ENCODE data around the gene ITGB5. TPM values are rescaled to one million over a fixed set of nuclear protein-coding genes. Genes with fewer than 3 reads are reported as not detected.
A peak's percentile ranks its signal among the peaks of the same experiment; 100 is the strongest.
"Not testable (repeated sequence)": the region's sequence is repeated elsewhere in the genome, so short reads cannot be mapped to it uniquely, and the experiment has no call there.

Gene ITGB5
- total RNA-seq, 1 experiment from 2014 or later = 116 TPM

DNA sequence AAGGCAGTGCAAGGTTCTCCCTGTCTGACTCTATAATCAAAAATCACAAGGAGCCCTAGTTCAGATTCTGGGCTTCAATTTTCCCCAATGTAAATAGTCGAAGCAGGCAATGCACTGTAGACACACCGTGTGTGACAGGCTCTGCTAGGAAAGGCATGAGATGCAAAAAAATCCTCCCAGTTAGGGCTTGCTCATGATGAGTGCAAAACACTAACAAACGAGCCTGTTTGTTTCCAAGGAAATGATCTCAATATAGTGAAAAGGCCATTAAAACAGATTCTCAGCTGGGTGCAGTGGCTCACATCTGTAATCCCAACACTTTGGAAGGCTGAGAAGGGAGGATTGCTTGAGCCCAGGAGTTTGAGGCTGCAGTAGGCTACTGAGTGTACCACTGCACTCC lies 101.2 kb downstream of the ITGB5 start:
- no peak for TF ChIP-seq EZH2 (IDR thresholded peaks at IDR 0.05; ENCODE audit: borderline replicate concordance, low read depth, low read length, poor library complexity, severe bottlenecking)
- TF ChIP-seq, protein P1, sequence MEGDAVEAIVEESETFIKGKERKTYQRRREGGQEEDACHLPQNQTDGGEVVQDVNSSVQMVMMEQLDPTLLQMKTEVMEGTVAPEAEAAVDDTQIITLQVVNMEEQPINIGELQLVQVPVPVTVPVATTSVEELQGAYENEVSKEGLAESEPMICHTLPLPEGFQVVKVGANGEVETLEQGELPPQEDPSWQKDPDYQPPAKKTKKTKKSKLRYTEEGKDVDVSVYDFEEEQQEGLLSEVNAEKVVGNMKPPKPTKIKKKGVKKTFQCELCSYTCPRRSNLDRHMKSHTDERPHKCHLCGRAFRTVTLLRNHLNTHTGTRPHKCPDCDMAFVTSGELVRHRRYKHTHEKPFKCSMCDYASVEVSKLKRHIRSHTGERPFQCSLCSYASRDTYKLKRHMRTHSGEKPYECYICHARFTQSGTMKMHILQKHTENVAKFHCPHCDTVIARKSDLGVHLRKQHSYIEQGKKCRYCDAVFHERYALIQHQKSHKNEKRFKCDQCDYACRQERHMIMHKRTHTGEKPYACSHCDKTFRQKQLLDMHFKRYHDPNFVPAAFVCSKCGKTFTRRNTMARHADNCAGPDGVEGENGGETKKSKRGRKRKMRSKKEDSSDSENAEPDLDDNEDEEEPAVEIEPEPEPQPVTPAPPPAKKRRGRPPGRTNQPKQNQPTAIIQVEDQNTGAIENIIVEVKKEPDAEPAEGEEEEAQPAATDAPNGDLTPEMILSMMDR (conservative IDR thresholded peaks at IDR 0.05; ENCODE audit: low read depth, low read length) = no peak
- H3K9me3 ChIP-seq (ENCODE audit: low read depth, low read length, poor library complexity, severe bottlenecking) = no peaks in the 10 kb centered on the region
- intact Hi-C loops (cut with micrococcal nuclease; ENCODE audit: unreplicated experiment) = loop anchor here (2.0 kb wide), 1 partner anchor 115 kb away; no protein-coding TSS in a partner anchor
- ChIA-PET POLR2A (ENCODE audit: low non-redundant PET) (no interaction called here), CTCF (interaction anchor here (0.5 to 2.0 kb wide), 5 partner anchors 91 to 1000 kb away, joined by 3 to 31 read pairs (median 6); no protein-coding TSS in a partner anchor)
- no peaks in the 10 kb centered on the region for H3K27me3 ChIP-seq (replicated peaks; ENCODE audit: insufficient read depth, low read depth, low read length, poor library complexity)
- BruUV-seq (replicated peaks) = no TSS peak
- no peak overlapping the region for H3K4me3 ChIP-seq (ENCODE audit: low read depth, low read length, poor library complexity, severe bottlenecking)
- no peaks in the 10 kb centered on the region for H3K36me3 ChIP-seq (ENCODE audit: insufficient read depth, low read length, poor library complexity, severe bottlenecking)
- no peak for DNase-seq (ENCODE audit: low spot score)
- H3K4me1 ChIP-seq (ENCODE audit: insufficient read depth, low read length, poor library complexity, severe bottlenecking) = peaks cover 21% of the 10 kb centered on the region
- peak overlapping the region; percentile 21 for H3K27ac ChIP-seq (ENCODE audit: low read depth, low read length, poor library complexity, severe bottlenecking)

DNA sequence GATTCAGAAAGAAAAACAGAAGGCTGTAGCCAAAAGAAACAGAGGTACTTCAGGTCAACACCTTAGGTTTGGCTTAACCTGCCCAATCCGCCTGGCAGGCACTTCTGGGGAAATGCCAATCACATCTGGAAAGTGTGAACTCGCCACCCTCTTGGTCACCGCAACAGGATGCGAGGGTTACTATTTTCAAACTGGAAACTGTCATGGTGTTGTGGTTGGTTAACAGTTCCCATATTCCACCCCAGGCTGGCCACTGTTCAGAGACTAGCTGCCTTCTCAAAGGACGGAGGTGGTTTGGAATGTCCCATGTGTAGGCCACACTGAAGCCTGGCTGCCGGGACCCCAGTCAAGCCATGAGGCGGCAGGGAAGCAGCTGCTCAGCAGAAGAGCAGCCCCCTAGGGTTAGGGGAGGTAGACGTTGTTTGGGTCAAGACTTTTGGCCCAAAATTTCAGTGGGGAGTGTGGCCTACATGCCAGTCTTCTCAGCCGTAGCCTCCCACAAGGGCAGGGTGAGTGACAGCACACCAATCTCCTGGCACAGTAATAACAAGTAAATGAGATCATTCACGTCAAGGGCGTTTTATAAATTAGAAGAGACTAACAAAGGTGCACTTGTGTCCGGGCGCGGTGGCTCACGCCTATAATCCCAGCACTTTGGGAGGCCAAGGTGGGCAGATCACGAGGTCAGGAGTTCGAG lies 102.3 kb downstream of the ITGB5 start:
- intact Hi-C loops (cut with micrococcal nuclease; ENCODE audit: unreplicated experiment) = no loop called here
- TF ChIP-seq, protein P1 (conservative IDR thresholded peaks at IDR 0.05; ENCODE audit: low read depth, low read length) = no peak
- TF ChIP-seq EZH2 (IDR thresholded peaks at IDR 0.05; ENCODE audit: borderline replicate concordance, low read depth, low read length, poor library complexity, severe bottlenecking) = no peak
- CTCF ChIA-PET = no interaction called here
- Histone ChIP-seq H3K27ac (ENCODE audit: low read depth, low read length, poor library complexity, severe bottlenecking) (no peak overlapping the region), H3K9me3 (ENCODE audit: low read depth, low read length, poor library complexity, severe bottlenecking) (no peaks in the 10 kb centered on the region), H3K4me3 (ENCODE audit: low read depth, low read length, poor library complexity, severe bottlenecking) (no peak overlapping the region), H3K27me3 (replicated peaks; ENCODE audit: insufficient read depth, low read depth, low read length, poor library complexity) (no peaks in the 10 kb centered on the region), H3K4me1 (ENCODE audit: insufficient read depth, low read length, poor library complexity, severe bottlenecking) (peaks cover 32% of the 10 kb centered on the region), H3K36me3 (ENCODE audit: insufficient read depth, low read length, poor library complexity, severe bottlenecking) (no peaks in the 10 kb centered on the region)
- POLR2A ChIA-PET (ENCODE audit: low non-redundant PET) = interaction anchor here (0.5 kb wide), 1 partner anchor 13 kb away, joined by 17 read pairs; no protein-coding TSS in a partner anchor
- no peak for DNase-seq (ENCODE audit: low spot score)
- BruUV-seq (replicated peaks) = no TSS peak

DNA sequence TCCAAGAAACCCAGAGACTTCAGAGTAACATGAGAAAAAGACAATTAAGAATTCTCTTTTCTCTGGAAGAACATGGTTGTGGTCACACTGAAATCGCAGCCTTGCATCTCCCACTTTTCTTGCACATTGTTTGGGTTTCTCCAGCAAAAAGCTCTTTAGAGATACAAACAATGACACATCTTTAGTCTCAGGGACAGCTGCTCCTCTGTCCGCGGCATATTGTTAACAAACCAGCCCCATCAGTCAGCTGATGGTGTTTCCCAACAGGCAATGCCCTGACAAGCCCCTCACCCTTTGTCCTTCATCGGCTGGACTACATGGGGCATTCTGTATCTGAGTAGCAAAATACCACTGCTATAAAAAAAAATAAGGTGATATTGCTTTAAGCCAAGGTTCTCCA lies 103.5 kb downstream of the ITGB5 start:
- no peak for TF ChIP-seq EZH2 (IDR thresholded peaks at IDR 0.05; ENCODE audit: borderline replicate concordance, low read depth, low read length, poor library complexity, severe bottlenecking)
- TF ChIP-seq, protein P1 (conservative IDR thresholded peaks at IDR 0.05; ENCODE audit: low read depth, low read length) = no peak
- BruUV-seq (replicated peaks) = no TSS peak
- no peak overlapping the region for H3K4me3 ChIP-seq (ENCODE audit: low read depth, low read length, poor library complexity, severe bottlenecking)
- H3K27ac ChIP-seq (ENCODE audit: low read depth, low read length, poor library complexity, severe bottlenecking) = no peak overlapping the region
- H3K36me3 ChIP-seq (ENCODE audit: insufficient read depth, low read length, poor library complexity, severe bottlenecking) = no peaks in the 10 kb centered on the region
- intact Hi-C loops (cut with micrococcal nuclease; ENCODE audit: unreplicated experiment) = no loop called here
- ChIA-PET CTCF (no interaction called here), POLR2A (ENCODE audit: low non-redundant PET) (no interaction called here)
- no peak for DNase-seq (ENCODE audit: low spot score)
- H3K4me1 ChIP-seq (ENCODE audit: insufficient read depth, low read length, poor library complexity, severe bottlenecking) = peaks cover 41% of the 10 kb centered on the region
- no peaks in the 10 kb centered on the region for H3K9me3 ChIP-seq (ENCODE audit: low read depth, low read length, poor library complexity, severe bottlenecking)
- no peaks in the 10 kb centered on the region for H3K27me3 ChIP-seq (replicated peaks; ENCODE audit: insufficient read depth, low read depth, low read length, poor library complexity)

DNA sequence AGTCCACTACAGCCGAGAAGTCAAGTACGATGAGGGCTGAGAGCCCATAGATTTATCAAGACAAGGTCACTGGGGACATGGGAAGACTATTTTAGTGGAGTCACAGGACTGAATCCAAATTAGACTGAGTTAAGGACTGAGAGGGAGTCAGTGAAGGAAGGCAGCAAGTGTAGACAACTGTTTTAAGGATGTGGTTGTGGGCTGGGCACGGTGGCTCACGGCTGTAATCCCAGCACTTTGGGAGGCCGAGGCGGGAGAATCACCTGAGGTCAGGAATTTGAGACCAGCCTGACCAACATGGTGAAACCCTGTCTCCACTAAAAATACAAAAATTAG lies 104.8 kb downstream of the ITGB5 start:
- H3K36me3 ChIP-seq (ENCODE audit: insufficient read depth, low read length, poor library complexity, severe bottlenecking); CTCF ChIA-PET; H3K27me3 ChIP-seq (replicated peaks; ENCODE audit: insufficient read depth, low read depth, low read length, poor library complexity); BruUV-seq (replicated peaks); POLR2A ChIA-PET (ENCODE audit: low non-redundant PET); H3K27ac ChIP-seq (ENCODE audit: low read depth, low read length, poor library complexity, severe bottlenecking); H3K9me3 ChIP-seq (ENCODE audit: low read depth, low read length, poor library complexity, severe bottlenecking); intact Hi-C loops (cut with micrococcal nuclease; ENCODE audit: unreplicated experiment); DNase-seq (ENCODE audit: low spot score); H3K4me3 ChIP-seq (ENCODE audit: low read depth, low read length, poor library complexity, severe bottlenecking): not testable (repeated sequence)
- peaks cover 47% of the 10 kb centered on the region for H3K4me1 ChIP-seq (ENCODE audit: insufficient read depth, low read length, poor library complexity, severe bottlenecking)
